HEK293T (cell line): ENCODE measurements around the gene MTM1.

ENCODE experiments used
- CTCF ChIA-PET: fragments of 350-600 bp; formaldehyde crosslinking; extraction: SDS; loops from one replicate; lab custom pipeline; 2021; ENCODE audit warnings: antibody characterized with exemption, inconsistent platforms; lab: Yijun Ruan, JAX
- POLR2A ChIA-PET: fragments of 350-600 bp; formaldehyde crosslinking; extraction: SDS; loops from one replicate; lab custom pipeline; 2020; ENCODE audit warnings: antibody characterized with exemption, inconsistent platforms; lab: Yijun Ruan, JAX
- DNase-seq: peaks from one replicate; pipeline ENCODE4 v3.0.0; 2012; ENCODE audit warnings: mixed read lengths; ENCODE audit errors: extremely low spot score
- ARNT ChIP-seq: fragments of 450-650 bp; IDR thresholded peaks from 2 replicates; pipeline ENCODE4 v1.6.1; 2017; ENCODE audit warnings: mild to moderate bottlenecking
- BHLHE40 ChIP-seq: fragments of 450-650 bp; IDR thresholded peaks from 2 replicates; pipeline ENCODE4 v1.6.1; 2016; ENCODE audit warnings: mild to moderate bottlenecking, moderate library complexity, borderline replicate concordance
- CTBP1 ChIP-seq: fragments of 450-650 bp; IDR thresholded peaks from 2 replicates; pipeline ENCODE4 v1.6.1; 2016; ENCODE audit warnings: borderline replicate concordance
- ELF4 ChIP-seq: fragments of 450-650 bp; IDR thresholded peaks from 2 replicates; pipeline ENCODE4 v1.6.1; 2017; ENCODE audit warnings: antibody characterized with exemption
- FOXA1 ChIP-seq: fragments of 450-650 bp; IDR thresholded peaks from 2 replicates; pipeline ENCODE4 v1.6.1; 2016; ENCODE audit warnings: mild to moderate bottlenecking
- FOXK2 ChIP-seq: fragments of 450-650 bp; IDR thresholded peaks from 2 replicates; pipeline ENCODE4 v1.6.1; 2016; ENCODE audit warnings: mild to moderate bottlenecking
- FOXM1 ChIP-seq: fragments of 450-650 bp; IDR thresholded peaks from 2 replicates; pipeline ENCODE4 v1.6.1; 2017; ENCODE audit warnings: mild to moderate bottlenecking, borderline replicate concordance
- HDGF ChIP-seq: fragments of 450-650 bp; IDR thresholded peaks from 2 replicates; pipeline ENCODE4 v1.6.1; 2017; ENCODE audit warnings: antibody characterized with exemption, borderline replicate concordance
- L3MBTL2 ChIP-seq: fragments of 450-650 bp; conservative IDR thresholded peaks from 2 replicates; pipeline ENCODE4 v1.6.1; 2016; ENCODE audit warnings: mild to moderate bottlenecking
- LEF1 ChIP-seq: fragments of 450-650 bp; IDR thresholded peaks from 2 replicates; pipeline ENCODE4 v1.6.1; 2017; ENCODE audit warnings: mild to moderate bottlenecking, borderline replicate concordance
- NFRKB ChIP-seq: fragments of 450-650 bp; IDR thresholded peaks from 2 replicates; pipeline ENCODE4 v1.6.1; 2016; ENCODE audit warnings: mild to moderate bottlenecking, moderate library complexity
- SP1 ChIP-seq: fragments of 450-650 bp; IDR thresholded peaks from 2 replicates; pipeline ENCODE4 v1.6.1; 2017
- SUZ12 ChIP-seq: fragments of 450-650 bp; IDR thresholded peaks from 2 replicates; pipeline ENCODE4 v1.6.1; 2016; ENCODE audit warnings: mild to moderate bottlenecking
- TARDBP ChIP-seq: fragments of 450-650 bp; IDR thresholded peaks from 2 replicates; pipeline ENCODE4 v1.6.1; 2016
- ZNF384 ChIP-seq: fragments of 450-650 bp; IDR thresholded peaks from 2 replicates; pipeline ENCODE4 v1.6.1; 2016
- TF ChIP-seq, protein P1 (sequence below): fragments of 450-650 bp; IDR thresholded peaks from 2 replicates; pipeline ENCODE4 v1.6.1; 2016

The MTM1 gene

GRCh38 chrX:150594584-150594983 is 26.2 kb downstream of the MTM1 start:
- no peak for TF ChIP-seq ELF4
- no peak for TF ChIP-seq L3MBTL2
- no peak for TF ChIP-seq NFRKB
- no peak for TF ChIP-seq LEF1
- no peak for TF ChIP-seq BHLHE40
- TF ChIP-seq, protein P1, sequence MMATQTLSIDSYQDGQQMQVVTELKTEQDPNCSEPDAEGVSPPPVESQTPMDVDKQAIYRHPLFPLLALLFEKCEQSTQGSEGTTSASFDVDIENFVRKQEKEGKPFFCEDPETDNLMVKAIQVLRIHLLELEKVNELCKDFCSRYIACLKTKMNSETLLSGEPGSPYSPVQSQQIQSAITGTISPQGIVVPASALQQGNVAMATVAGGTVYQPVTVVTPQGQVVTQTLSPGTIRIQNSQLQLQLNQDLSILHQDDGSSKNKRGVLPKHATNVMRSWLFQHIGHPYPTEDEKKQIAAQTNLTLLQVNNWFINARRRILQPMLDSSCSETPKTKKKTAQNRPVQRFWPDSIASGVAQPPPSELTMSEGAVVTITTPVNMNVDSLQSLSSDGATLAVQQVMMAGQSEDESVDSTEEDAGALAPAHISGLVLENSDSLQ, result no peak
- no peak for TF ChIP-seq FOXK2
- no peak for TF ChIP-seq TARDBP
- no peak for TF ChIP-seq HDGF
- no peak for TF ChIP-seq ARNT
- TF ChIP-seq FOXM1, result no peak
- no peak for TF ChIP-seq CTBP1
- TF ChIP-seq ZNF384, result no peak
- TF ChIP-seq SUZ12, result no peak
- no peak for TF ChIP-seq SP1
- TF ChIP-seq FOXA1, result no peak
- CTCF ChIA-PET, result interaction anchor here (0.9 kb wide), 1 partner anchor 42 kb away, joined by 3 read pairs; no protein-coding TSS in a partner anchor
- POLR2A ChIA-PET, result no interaction called here
- no peak for DNase-seq

- no peak for DNase-seq
- CTCF ChIA-PET, result no interaction called here
- no peak for TF ChIP-seq TARDBP
- no peak for TF ChIP-seq FOXM1
- no peak for TF ChIP-seq ARNT
- no peak for TF ChIP-seq FOXA1
- TF ChIP-seq LEF1, result no peak
- no peak for TF ChIP-seq FOXK2
- TF ChIP-seq, protein P1, result no peak
- TF ChIP-seq ZNF384, result no peak
- no peak for TF ChIP-seq BHLHE40
- TF ChIP-seq SUZ12, result no peak
- no peak for TF ChIP-seq ELF4
- TF ChIP-seq CTBP1, result no peak
- no peak for TF ChIP-seq NFRKB
- TF ChIP-seq HDGF, result no peak
- TF ChIP-seq SP1, result no peak
- POLR2A ChIA-PET, result no interaction called here
These were observed 30.8 kb downstream of the MTM1 start for GRCh38 chrX:150599226-150599625.

- CTCF ChIA-PET, result no interaction called here
- DNase-seq, result no peak
- POLR2A ChIA-PET, result no interaction called here
- no peak for TF ChIP-seq ZNF384
- TF ChIP-seq, protein P1, result no peak
- no peak for TF ChIP-seq TARDBP
- TF ChIP-seq SP1, result no peak
- TF ChIP-seq BHLHE40, result no peak
- TF ChIP-seq CTBP1, result no peak
- TF ChIP-seq NFRKB, result no peak
- TF ChIP-seq SUZ12, result no peak
These were observed 33.9 kb downstream of the MTM1 start for GRCh38 chrX:150602296-150602695.

DNA sequence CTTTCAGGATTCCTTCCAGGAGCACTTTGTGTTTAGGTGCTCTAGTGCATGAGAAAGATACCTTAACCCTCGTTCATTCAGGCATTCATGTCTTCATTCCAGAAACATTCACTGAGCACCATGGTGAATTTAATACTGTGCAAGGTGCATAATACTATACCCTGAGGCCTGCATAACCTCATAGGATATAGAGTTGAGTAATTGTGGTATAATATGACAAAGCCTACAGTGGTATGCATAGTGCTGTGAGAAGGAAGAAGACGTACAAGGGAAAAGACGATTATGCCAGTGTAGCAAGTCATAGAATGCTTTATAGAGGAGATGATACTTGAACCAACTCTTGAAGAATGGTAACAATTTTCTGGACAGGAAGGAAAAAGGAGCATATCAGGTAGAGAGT is 34.3 kb downstream of the MTM1 start:
- DNase-seq, result no peak
- POLR2A ChIA-PET, result no interaction called here
- CTCF ChIA-PET, result no interaction called here
- no peak for TF ChIP-seq NFRKB
- no peak for TF ChIP-seq BHLHE40
- TF ChIP-seq, protein P1, result no peak
- TF ChIP-seq FOXK2, result no peak
- no peak for TF ChIP-seq L3MBTL2
- no peak for TF ChIP-seq LEF1
- no peak for TF ChIP-seq CTBP1
- TF ChIP-seq HDGF, result no peak
- no peak for TF ChIP-seq TARDBP
- no peak for TF ChIP-seq SUZ12
- no peak for TF ChIP-seq FOXM1
- TF ChIP-seq ARNT, result no peak
- TF ChIP-seq FOXA1, result no peak
- TF ChIP-seq ZNF384, result no peak
- TF ChIP-seq SP1, result no peak

DNA sequence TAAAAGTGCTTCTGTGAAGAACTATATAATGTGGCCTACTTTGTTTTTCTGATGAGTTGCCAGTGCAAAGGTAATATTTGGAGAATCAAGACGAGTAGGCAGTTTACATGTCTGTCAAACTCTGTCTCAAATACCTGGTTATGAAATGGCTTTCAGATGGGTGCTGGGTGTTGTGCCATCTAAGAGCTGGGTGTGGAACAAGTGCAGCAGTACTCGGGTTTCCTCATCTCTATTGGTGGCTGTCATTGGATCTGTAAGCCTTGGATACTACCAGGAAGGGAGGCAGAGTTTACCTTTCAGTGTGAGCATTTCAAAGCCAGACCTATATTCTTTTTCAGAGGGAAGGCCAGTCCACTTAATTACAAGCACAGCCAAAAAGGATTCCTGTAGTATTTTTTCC is 37.2 kb downstream of the MTM1 start:
- ChIA-PET POLR2A (no interaction called here), CTCF (no interaction called here)
- DNase-seq, result no peak
- TF ChIP-seq LEF1, result no peak
- TF ChIP-seq SUZ12, result no peak
- TF ChIP-seq ELF4, result no peak
- no peak for TF ChIP-seq L3MBTL2
- no peak for TF ChIP-seq FOXK2

GRCh38 chrX:150607201-150607600 is 38.8 kb downstream of the MTM1 start:
- ChIA-PET CTCF (no interaction called here), POLR2A (no interaction called here)
- DNase-seq, result no peak
- TF ChIP-seq FOXA1 (no peak), FOXM1 (no peak), ELF4 (no peak), BHLHE40 (no peak), HDGF (no peak), FOXK2 (no peak)
